ENCODE measurements around the gene KRT74.

Gene KRT74

GRCh38 chr12:52584156-52584682 is 10.6 kb upstream of the KRT74 start:
- H3K9me3 ChIP-seq (ENCODE audit: control insufficient read depth, insufficient read depth, low read length), result no peaks in the 10 kb centered on the region
- no peaks in the 10 kb centered on the region for H3K36me3 ChIP-seq (ENCODE audit: control insufficient read depth, insufficient read depth, low read length)
- H3K4me1 ChIP-seq (ENCODE audit: control insufficient read depth, insufficient read depth, low read length), result no peaks in the 10 kb centered on the region
- H3K27ac ChIP-seq (ENCODE audit: low read depth, low read length), result no peak overlapping the region
- H3K9ac ChIP-seq (ENCODE audit: low read depth, low read length), result no peak overlapping the region
- H3K27me3 ChIP-seq (ENCODE audit: control insufficient read depth, insufficient read depth, low read length), result no peaks in the 10 kb centered on the region
- H3K4me3 ChIP-seq (ENCODE audit: low read depth, low read length), result no peak overlapping the region

- no peak overlapping the region for H3K9ac ChIP-seq (ENCODE audit: low read depth, low read length)
- H3K27ac ChIP-seq (ENCODE audit: low read depth, low read length), result no peak overlapping the region
- H3K4me3 ChIP-seq (ENCODE audit: low read depth, low read length), result no peak overlapping the region
- H3K4me1 ChIP-seq (ENCODE audit: control insufficient read depth, insufficient read depth, low read length), result no peaks in the 10 kb centered on the region
- no peaks in the 10 kb centered on the region for H3K36me3 ChIP-seq (ENCODE audit: control insufficient read depth, insufficient read depth, low read length)
- H3K27me3 ChIP-seq (ENCODE audit: control insufficient read depth, insufficient read depth, low read length), result no peaks in the 10 kb centered on the region
- H3K9me3 ChIP-seq (ENCODE audit: control insufficient read depth, insufficient read depth, low read length), result no peaks in the 10 kb centered on the region
Measured at GRCh38 chr12:52582971-52583456, 9.4 kb upstream of the KRT74 start.

GRCh38 chr12:52582486-52582885 is 8.8 kb upstream of the KRT74 start:
- Histone ChIP-seq H3K27ac (ENCODE audit: low read depth, low read length) (no peak overlapping the region), H3K27me3 (ENCODE audit: control insufficient read depth, insufficient read depth, low read length) (no peaks in the 10 kb centered on the region), H3K4me1 (ENCODE audit: control insufficient read depth, insufficient read depth, low read length) (no peaks in the 10 kb centered on the region), H3K9ac (ENCODE audit: low read depth, low read length) (no peak overlapping the region), H3K36me3 (ENCODE audit: control insufficient read depth, insufficient read depth, low read length) (no peaks in the 10 kb centered on the region), H3K4me3 (ENCODE audit: low read depth, low read length) (no peak overlapping the region), H3K9me3 (ENCODE audit: control insufficient read depth, insufficient read depth, low read length) (no peaks in the 10 kb centered on the region)

- H3K4me1 ChIP-seq (ENCODE audit: control insufficient read depth, insufficient read depth, low read length), result no peaks in the 10 kb centered on the region
- no peak overlapping the region for H3K27ac ChIP-seq (ENCODE audit: low read depth, low read length)
- H3K4me3 ChIP-seq (ENCODE audit: low read depth, low read length), result no peak overlapping the region
- no peaks in the 10 kb centered on the region for H3K36me3 ChIP-seq (ENCODE audit: control insufficient read depth, insufficient read depth, low read length)
- no peaks in the 10 kb centered on the region for H3K9me3 ChIP-seq (ENCODE audit: control insufficient read depth, insufficient read depth, low read length)
- no peaks in the 10 kb centered on the region for H3K27me3 ChIP-seq (ENCODE audit: control insufficient read depth, insufficient read depth, low read length)
- H3K9ac ChIP-seq (ENCODE audit: low read depth, low read length), result no peak overlapping the region
Measured at GRCh38 chr12:52581481-52581880, 7.8 kb upstream of the KRT74 start.

GRCh38 chr12:52581066-52581465 is 7.4 kb upstream of the KRT74 start:
- Histone ChIP-seq H3K4me3 (ENCODE audit: low read depth, low read length) (no peak overlapping the region), H3K4me1 (ENCODE audit: control insufficient read depth, insufficient read depth, low read length) (no peaks in the 10 kb centered on the region), H3K36me3 (ENCODE audit: control insufficient read depth, insufficient read depth, low read length) (no peaks in the 10 kb centered on the region), H3K9me3 (ENCODE audit: control insufficient read depth, insufficient read depth, low read length) (no peaks in the 10 kb centered on the region), H3K27me3 (ENCODE audit: control insufficient read depth, insufficient read depth, low read length) (no peaks in the 10 kb centered on the region), H3K27ac (ENCODE audit: low read depth, low read length) (no peak overlapping the region), H3K9ac (ENCODE audit: low read depth, low read length) (no peak overlapping the region)

- H3K9ac ChIP-seq (ENCODE audit: low read depth, low read length), result no peak overlapping the region
- no peaks in the 10 kb centered on the region for H3K9me3 ChIP-seq (ENCODE audit: control insufficient read depth, insufficient read depth, low read length)
- no peak overlapping the region for H3K27ac ChIP-seq (ENCODE audit: low read depth, low read length)
- H3K4me3 ChIP-seq (ENCODE audit: low read depth, low read length), result no peak overlapping the region
- no peaks in the 10 kb centered on the region for H3K4me1 ChIP-seq (ENCODE audit: control insufficient read depth, insufficient read depth, low read length)
- H3K27me3 ChIP-seq (ENCODE audit: control insufficient read depth, insufficient read depth, low read length), result no peaks in the 10 kb centered on the region
- H3K36me3 ChIP-seq (ENCODE audit: control insufficient read depth, insufficient read depth, low read length), result no peaks in the 10 kb centered on the region
Measured at GRCh38 chr12:52580496-52580895, 6.9 kb upstream of the KRT74 start.

GRCh38 chr12:52579468-52580465 is 6.1 kb upstream of the KRT74 start:
- no peaks in the 10 kb centered on the region for H3K36me3 ChIP-seq (ENCODE audit: control insufficient read depth, insufficient read depth, low read length)
- H3K27me3 ChIP-seq (ENCODE audit: control insufficient read depth, insufficient read depth, low read length), result no peaks in the 10 kb centered on the region
- no peaks in the 10 kb centered on the region for H3K4me1 ChIP-seq (ENCODE audit: control insufficient read depth, insufficient read depth, low read length)
- H3K9me3 ChIP-seq (ENCODE audit: control insufficient read depth, insufficient read depth, low read length), result no peaks in the 10 kb centered on the region
- H3K27ac ChIP-seq (ENCODE audit: low read depth, low read length), result no peak overlapping the region
- H3K4me3 ChIP-seq (ENCODE audit: low read depth, low read length), result no peak overlapping the region
- no peak overlapping the region for H3K9ac ChIP-seq (ENCODE audit: low read depth, low read length)

GRCh38 chr12:52578469-52578868 is 4.8 kb upstream of the KRT74 start:
- H3K9me3 ChIP-seq (ENCODE audit: control insufficient read depth, insufficient read depth, low read length), result no peaks in the 10 kb centered on the region

GRCh38 chr12:52577316-52577715 is 3.7 kb upstream of the KRT74 start:
- Histone ChIP-seq H3K9ac (ENCODE audit: low read depth, low read length) (no peak overlapping the region), H3K4me1 (ENCODE audit: control insufficient read depth, insufficient read depth, low read length) (no peaks in the 10 kb centered on the region), H3K27me3 (ENCODE audit: control insufficient read depth, insufficient read depth, low read length) (no peaks in the 10 kb centered on the region), H3K27ac (ENCODE audit: low read depth, low read length) (no peak overlapping the region), H3K36me3 (ENCODE audit: control insufficient read depth, insufficient read depth, low read length) (no peaks in the 10 kb centered on the region), H3K9me3 (ENCODE audit: control insufficient read depth, insufficient read depth, low read length) (no peaks in the 10 kb centered on the region), H3K4me3 (ENCODE audit: low read depth, low read length) (no peak overlapping the region)

More at GRCh38 chr12:52578469-52578868, 4.8 kb upstream of the KRT74 start:
- no peak overlapping the region for H3K9ac ChIP-seq (ENCODE audit: low read depth, low read length)
- no peak overlapping the region for H3K4me3 ChIP-seq (ENCODE audit: low read depth, low read length)
- H3K4me1 ChIP-seq (ENCODE audit: control insufficient read depth, insufficient read depth, low read length), result no peaks in the 10 kb centered on the region
- no peaks in the 10 kb centered on the region for H3K36me3 ChIP-seq (ENCODE audit: control insufficient read depth, insufficient read depth, low read length)
- no peak overlapping the region for H3K27ac ChIP-seq (ENCODE audit: low read depth, low read length)
- no peaks in the 10 kb centered on the region for H3K27me3 ChIP-seq (ENCODE audit: control insufficient read depth, insufficient read depth, low read length)

GRCh38 chr12:52575948-52576347 is 2.3 kb upstream of the KRT74 start:
- Histone ChIP-seq H3K9me3 (ENCODE audit: control insufficient read depth, insufficient read depth, low read length) (no peaks in the 10 kb centered on the region), H3K36me3 (ENCODE audit: control insufficient read depth, insufficient read depth, low read length) (no peaks in the 10 kb centered on the region), H3K9ac (ENCODE audit: low read depth, low read length) (no peak overlapping the region), H3K4me3 (ENCODE audit: low read depth, low read length) (no peak overlapping the region), H3K4me1 (ENCODE audit: control insufficient read depth, insufficient read depth, low read length) (no peaks in the 10 kb centered on the region), H3K27me3 (ENCODE audit: control insufficient read depth, insufficient read depth, low read length) (no peaks in the 10 kb centered on the region), H3K27ac (ENCODE audit: low read depth, low read length) (no peak overlapping the region)

GRCh38 chr12:52575256-52575655 is 1.6 kb upstream of the KRT74 start:
- no peak overlapping the region for H3K27ac ChIP-seq (ENCODE audit: low read depth, low read length)
- H3K4me1 ChIP-seq (ENCODE audit: control insufficient read depth, insufficient read depth, low read length), result no peaks in the 10 kb centered on the region
- no peaks in the 10 kb centered on the region for H3K36me3 ChIP-seq (ENCODE audit: control insufficient read depth, insufficient read depth, low read length)
- no peak overlapping the region for H3K4me3 ChIP-seq (ENCODE audit: low read depth, low read length)
- H3K9me3 ChIP-seq (ENCODE audit: control insufficient read depth, insufficient read depth, low read length), result no peaks in the 10 kb centered on the region
- H3K9ac ChIP-seq (ENCODE audit: low read depth, low read length), result no peak overlapping the region
- no peaks in the 10 kb centered on the region for H3K27me3 ChIP-seq (ENCODE audit: control insufficient read depth, insufficient read depth, low read length)
